ENCODE measurements around the gene PYY. TPM values are rescaled to one million over a fixed set of nuclear protein-coding genes. Genes with fewer than 3 reads are reported as not detected.

Gene PYY
- total RNA-seq, 2 experiments from 2014 or later = not detected

- H3K4me3 ChIP-seq (ENCODE audit: low read depth, low read length, poor library complexity, severe bottlenecking) = no peak overlapping the region
- ChIA-PET CTCF (ENCODE audit: unreplicated experiment) (no interaction called here), POLR2A (no interaction called here)
- H3K36me3 ChIP-seq (ENCODE audit: insufficient read depth, low read length) = no peaks in the 10 kb centered on the region
- H3K79me2 ChIP-seq (ENCODE audit: insufficient read depth, low read depth, low read length) = no peaks in the 10 kb centered on the region
- no peak for DNase-seq (ENCODE audit: low spot score)
- no peak for TF ChIP-seq EZH2phosphoT487 (IDR thresholded peaks at IDR 0.05; ENCODE audit: borderline replicate concordance, low read depth, low read length)
- TF ChIP-seq, protein P1, sequence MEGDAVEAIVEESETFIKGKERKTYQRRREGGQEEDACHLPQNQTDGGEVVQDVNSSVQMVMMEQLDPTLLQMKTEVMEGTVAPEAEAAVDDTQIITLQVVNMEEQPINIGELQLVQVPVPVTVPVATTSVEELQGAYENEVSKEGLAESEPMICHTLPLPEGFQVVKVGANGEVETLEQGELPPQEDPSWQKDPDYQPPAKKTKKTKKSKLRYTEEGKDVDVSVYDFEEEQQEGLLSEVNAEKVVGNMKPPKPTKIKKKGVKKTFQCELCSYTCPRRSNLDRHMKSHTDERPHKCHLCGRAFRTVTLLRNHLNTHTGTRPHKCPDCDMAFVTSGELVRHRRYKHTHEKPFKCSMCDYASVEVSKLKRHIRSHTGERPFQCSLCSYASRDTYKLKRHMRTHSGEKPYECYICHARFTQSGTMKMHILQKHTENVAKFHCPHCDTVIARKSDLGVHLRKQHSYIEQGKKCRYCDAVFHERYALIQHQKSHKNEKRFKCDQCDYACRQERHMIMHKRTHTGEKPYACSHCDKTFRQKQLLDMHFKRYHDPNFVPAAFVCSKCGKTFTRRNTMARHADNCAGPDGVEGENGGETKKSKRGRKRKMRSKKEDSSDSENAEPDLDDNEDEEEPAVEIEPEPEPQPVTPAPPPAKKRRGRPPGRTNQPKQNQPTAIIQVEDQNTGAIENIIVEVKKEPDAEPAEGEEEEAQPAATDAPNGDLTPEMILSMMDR (conservative IDR thresholded peaks at IDR 0.05; ENCODE audit: low read length) = no peak
- H3K4me1 ChIP-seq (ENCODE audit: insufficient read depth, low read length, poor library complexity, severe bottlenecking) = peaks cover 12% of the 10 kb centered on the region
- no TSS peak for BruUV-seq (replicated peaks)
- H3K4me2 ChIP-seq (ENCODE audit: low read length) = no peak overlapping the region
- no peaks in the 10 kb centered on the region for H3K9me2 ChIP-seq (ENCODE audit: insufficient read depth, low read length)
- no peak overlapping the region for H2AFZ ChIP-seq (ENCODE audit: low read length)
- H4K20me1 ChIP-seq (ENCODE audit: insufficient read depth, low read length) = no peaks in the 10 kb centered on the region
- H3K9me3 ChIP-seq (ENCODE audit: low read length) = no peaks in the 10 kb centered on the region
- H3K27ac ChIP-seq (ENCODE audit: low read depth, low read length, poor library complexity, severe bottlenecking) = no peak overlapping the region
- intact Hi-C loops (cut with micrococcal nuclease; ENCODE audit: unreplicated experiment) = no loop called here
Measured at GRCh38 chr17:43905985-43906852, 47.5 kb downstream of the PYY start.

- Histone ChIP-seq H3K4me3 (ENCODE audit: low read depth, low read length, poor library complexity, severe bottlenecking) (no peak overlapping the region), H3K79me2 (ENCODE audit: insufficient read depth, low read depth, low read length) (no peaks in the 10 kb centered on the region), H3K4me1 (ENCODE audit: insufficient read depth, low read length, poor library complexity, severe bottlenecking) (peaks cover 12% of the 10 kb centered on the region), H3K36me3 (ENCODE audit: insufficient read depth, low read length) (no peaks in the 10 kb centered on the region), H2AFZ (ENCODE audit: low read length) (no peak overlapping the region), H3K9me2 (ENCODE audit: insufficient read depth, low read length) (no peaks in the 10 kb centered on the region), H3K27ac (ENCODE audit: low read depth, low read length, poor library complexity, severe bottlenecking) (no peak overlapping the region), H3K4me2 (ENCODE audit: low read length) (no peak overlapping the region), H4K20me1 (ENCODE audit: insufficient read depth, low read length) (no peaks in the 10 kb centered on the region), H3K9me3 (ENCODE audit: low read length) (no peaks in the 10 kb centered on the region)
- no TSS peak for BruUV-seq (replicated peaks)
- ChIA-PET CTCF (ENCODE audit: unreplicated experiment) (no interaction called here), POLR2A (no interaction called here)
- intact Hi-C loops (cut with micrococcal nuclease; ENCODE audit: unreplicated experiment) = no loop called here
- TF ChIP-seq, protein P1 (conservative IDR thresholded peaks at IDR 0.05; ENCODE audit: low read length) = no peak
- TF ChIP-seq EZH2phosphoT487 (IDR thresholded peaks at IDR 0.05; ENCODE audit: borderline replicate concordance, low read depth, low read length) = no peak
- DNase-seq (ENCODE audit: low spot score) = no peak
Measured at GRCh38 chr17:43905400-43905984, 48.2 kb downstream of the PYY start.

Other genes starting within 250 kb of the PYY start
- gene SOST, start 195.1 kb downstream of the PYY start, total RNA-seq (2014; rRNA removed; shearing (Covaris generic)) = not detected in 2 replicates
- gene SOST, start 195.1 kb downstream of the PYY start, total RNA-seq (2022) = not detected in 2 replicates
- gene DUSP3, start 175.0 kb downstream of the PYY start, total RNA-seq (2014; rRNA removed; shearing (Covaris generic)) = 3.0 and 9.0 TPM in 2 replicates
- 6.9 and 9.8 TPM in 2 replicates for gene DUSP3, start 175.0 kb downstream of the PYY start, total RNA-seq (2022)
- not detected in 2 replicates for gene CFAP97D1, start 173.5 kb downstream of the PYY start, total RNA-seq (2014; rRNA removed; shearing (Covaris generic))
- gene CFAP97D1, start 173.5 kb downstream of the PYY start, total RNA-seq (2022) = not detected in 2 replicates
- not detected in 2 replicates for gene MPP3, start 120.8 kb downstream of the PYY start, total RNA-seq (2014; rRNA removed; shearing (Covaris generic))
- gene MPP3, start 120.8 kb downstream of the PYY start, total RNA-seq (2022) = not detected in 2 replicates
- not detected in 2 replicates for gene CD300LG, start 106.8 kb downstream of the PYY start, total RNA-seq (2014; rRNA removed; shearing (Covaris generic))
- not detected in 2 replicates for gene CD300LG, start 106.8 kb downstream of the PYY start, total RNA-seq (2022)
- gene MPP2, start 46.4 kb downstream of the PYY start, total RNA-seq (2014; rRNA removed; shearing (Covaris generic)) = 0.16 and 0.39 TPM in 2 replicates
- gene MPP2, start 46.4 kb downstream of the PYY start, total RNA-seq (2022) = 0.63 and 0.67 TPM in 2 replicates
- gene PPY, start 11.5 kb downstream of the PYY start, total RNA-seq (2014; rRNA removed; shearing (Covaris generic)) = not detected in 2 replicates
- gene PPY, start 11.5 kb downstream of the PYY start, total RNA-seq (2022) = not detected in 2 replicates
- 0.32 and 0.54 TPM in 2 replicates for gene NAGS, start 50.7 kb upstream of the PYY start, total RNA-seq (2014; rRNA removed; shearing (Covaris generic))
- 0.61 and 1.5 TPM in 2 replicates for gene NAGS, start 50.7 kb upstream of the PYY start, total RNA-seq (2022)
- gene TMEM101, start 61.0 kb upstream of the PYY start, total RNA-seq (2014; rRNA removed; shearing (Covaris generic)) = 27.2 and 41.9 TPM in 2 replicates
- 22.5 and 26.5 TPM in 2 replicates for gene TMEM101, start 61.0 kb upstream of the PYY start, total RNA-seq (2022)
- gene LSM12, start 112.7 kb upstream of the PYY start, total RNA-seq (2014; rRNA removed; shearing (Covaris generic)) = 26.6 and 35.4 TPM in 2 replicates
- gene LSM12, start 112.7 kb upstream of the PYY start, total RNA-seq (2022) = 67.9 and 68.0 TPM in 2 replicates
- gene G6PC3, start 116.8 kb upstream of the PYY start, total RNA-seq (2014; rRNA removed; shearing (Covaris generic)) = 10.7 and 20.6 TPM in 2 replicates
- 41.4 and 46.1 TPM in 2 replicates for gene G6PC3, start 116.8 kb upstream of the PYY start, total RNA-seq (2022)
- gene HDAC5, start 169.7 kb upstream of the PYY start, total RNA-seq (2014; rRNA removed; shearing (Covaris generic)) = 26.4 and 41.5 TPM in 2 replicates
- 31.4 and 36.3 TPM in 2 replicates for gene HDAC5, start 169.7 kb upstream of the PYY start, total RNA-seq (2022)
- gene HROB, start 188.0 kb upstream of the PYY start, total RNA-seq (2014; rRNA removed; shearing (Covaris generic)) = 10.9 and 13.3 TPM in 2 replicates
- 24.7 and 27.3 TPM in 2 replicates for gene HROB, start 188.0 kb upstream of the PYY start, total RNA-seq (2022)
- 0.44 and 0.57 TPM in 2 replicates for gene ASB16, start 216.8 kb upstream of the PYY start, total RNA-seq (2014; rRNA removed; shearing (Covaris generic))
- gene ASB16, start 216.8 kb upstream of the PYY start, total RNA-seq (2022) = 0.30 and 1.7 TPM in 2 replicates
- gene TMUB2, start 233.0 kb upstream of the PYY start, total RNA-seq (2014; rRNA removed; shearing (Covaris generic)) = 16.0 and 21.3 TPM in 2 replicates
- gene TMUB2, start 233.0 kb upstream of the PYY start, total RNA-seq (2022) = 21.9 and 25.9 TPM in 2 replicates
- gene ATXN7L3, start 245.9 kb upstream of the PYY start, total RNA-seq (2014; rRNA removed; shearing (Covaris generic)) = 57.7 and 66.5 TPM in 2 replicates
- 106 and 107 TPM in 2 replicates for gene ATXN7L3, start 245.9 kb upstream of the PYY start, total RNA-seq (2022)